ENCODE data around the gene HS3ST6. TPM values are rescaled to one million over a fixed set of nuclear protein-coding genes. Genes with fewer than 3 reads are reported as not detected.

HS3ST6 gene
- total and polyA plus RNA-seq, 9 of the 15 experiments (the other 6 are each of a cell fraction or from before 2014, with no cell fraction given): not detected

DNA sequence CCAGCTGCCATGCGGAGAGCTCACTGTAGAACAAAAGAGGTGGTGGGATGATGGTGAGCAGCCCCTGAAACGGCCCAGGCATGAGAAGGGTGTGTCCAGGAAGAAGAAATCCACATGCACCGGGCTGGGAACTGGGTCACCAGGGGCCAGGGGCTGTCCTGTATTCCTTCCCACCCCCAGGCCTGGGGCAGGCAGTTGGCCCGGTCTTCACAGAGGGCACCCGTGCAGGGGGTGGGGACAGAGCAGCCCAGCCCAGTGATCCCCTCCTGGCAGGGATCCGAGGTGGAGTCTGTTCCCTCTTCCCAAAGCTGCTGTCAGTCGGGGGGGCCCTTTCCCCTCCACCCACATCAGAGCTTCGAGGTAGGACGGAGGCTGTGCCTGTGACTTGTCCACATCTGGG lies 9.2 kb downstream of the HS3ST6 start:
- H3K9me1 ChIP-seq (ENCODE audit: control insufficient read depth, insufficient read depth, low read length): no peaks in the 10 kb centered on the region
- H3K36me3 ChIP-seq (ENCODE audit: control insufficient read depth, insufficient read depth, low read length): no peaks in the 10 kb centered on the region
- FAIRE-seq: no peak
- H3K79me2 ChIP-seq (ENCODE audit: control insufficient read depth, insufficient read depth, low read length): no peaks in the 10 kb centered on the region
- H4K20me1 ChIP-seq (replicated peaks; ENCODE audit: control insufficient read depth, insufficient read depth, low read length): 0 out of 2 replicates have a peak, but pooled peaks cover 8% of the 10 kb centered on the region
- no peak overlapping the region for H3K4me3 ChIP-seq
- no peak for DNase-seq (ENCODE audit: extremely low read depth in 1 of 4, low spot score in 3 of 4)
- peaks cover 0 to 64% of the 10 kb centered on the region in 2 experiments; a peak in 2 of 5 replicates for H3K4me1 ChIP-seq (replicated peaks in 1 of 2; ENCODE audit: control insufficient read depth in 2 of 2, insufficient read depth in 2 of 2, low read length in 2 of 2)
- peaks cover 26 to 67% of the 10 kb centered on the region in 2 experiments for H3K27me3 ChIP-seq (ENCODE audit: control insufficient read depth in 2 of 2, insufficient read depth in 2 of 2, low read length in 2 of 2)
- H3K27ac ChIP-seq (ENCODE audit: extremely low read depth, low read depth, low read length): no peak overlapping the region
- intact Hi-C loops (cut with micrococcal nuclease): no loop called here
- BruUV-seq (replicated peaks): no TSS peak
- TF ChIP-seq, protein P1, sequence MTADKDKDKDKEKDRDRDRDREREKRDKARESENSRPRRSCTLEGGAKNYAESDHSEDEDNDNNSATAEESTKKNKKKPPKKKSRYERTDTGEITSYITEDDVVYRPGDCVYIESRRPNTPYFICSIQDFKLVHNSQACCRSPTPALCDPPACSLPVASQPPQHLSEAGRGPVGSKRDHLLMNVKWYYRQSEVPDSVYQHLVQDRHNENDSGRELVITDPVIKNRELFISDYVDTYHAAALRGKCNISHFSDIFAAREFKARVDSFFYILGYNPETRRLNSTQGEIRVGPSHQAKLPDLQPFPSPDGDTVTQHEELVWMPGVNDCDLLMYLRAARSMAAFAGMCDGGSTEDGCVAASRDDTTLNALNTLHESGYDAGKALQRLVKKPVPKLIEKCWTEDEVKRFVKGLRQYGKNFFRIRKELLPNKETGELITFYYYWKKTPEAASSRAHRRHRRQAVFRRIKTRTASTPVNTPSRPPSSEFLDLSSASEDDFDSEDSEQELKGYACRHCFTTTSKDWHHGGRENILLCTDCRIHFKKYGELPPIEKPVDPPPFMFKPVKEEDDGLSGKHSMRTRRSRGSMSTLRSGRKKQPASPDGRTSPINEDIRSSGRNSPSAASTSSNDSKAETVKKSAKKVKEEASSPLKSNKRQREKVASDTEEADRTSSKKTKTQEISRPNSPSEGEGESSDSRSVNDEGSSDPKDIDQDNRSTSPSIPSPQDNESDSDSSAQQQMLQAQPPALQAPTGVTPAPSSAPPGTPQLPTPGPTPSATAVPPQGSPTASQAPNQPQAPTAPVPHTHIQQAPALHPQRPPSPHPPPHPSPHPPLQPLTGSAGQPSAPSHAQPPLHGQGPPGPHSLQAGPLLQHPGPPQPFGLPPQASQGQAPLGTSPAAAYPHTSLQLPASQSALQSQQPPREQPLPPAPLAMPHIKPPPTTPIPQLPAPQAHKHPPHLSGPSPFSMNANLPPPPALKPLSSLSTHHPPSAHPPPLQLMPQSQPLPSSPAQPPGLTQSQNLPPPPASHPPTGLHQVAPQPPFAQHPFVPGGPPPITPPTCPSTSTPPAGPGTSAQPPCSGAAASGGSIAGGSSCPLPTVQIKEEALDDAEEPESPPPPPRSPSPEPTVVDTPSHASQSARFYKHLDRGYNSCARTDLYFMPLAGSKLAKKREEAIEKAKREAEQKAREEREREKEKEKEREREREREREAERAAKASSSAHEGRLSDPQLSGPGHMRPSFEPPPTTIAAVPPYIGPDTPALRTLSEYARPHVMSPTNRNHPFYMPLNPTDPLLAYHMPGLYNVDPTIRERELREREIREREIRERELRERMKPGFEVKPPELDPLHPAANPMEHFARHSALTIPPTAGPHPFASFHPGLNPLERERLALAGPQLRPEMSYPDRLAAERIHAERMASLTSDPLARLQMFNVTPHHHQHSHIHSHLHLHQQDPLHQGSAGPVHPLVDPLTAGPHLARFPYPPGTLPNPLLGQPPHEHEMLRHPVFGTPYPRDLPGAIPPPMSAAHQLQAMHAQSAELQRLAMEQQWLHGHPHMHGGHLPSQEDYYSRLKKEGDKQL (CRISPR knock-in tag; IDR thresholded peaks at IDR 0.05; ENCODE audit: borderline replicate concordance): no peak
- TF ChIP-seq NFIC (IDR thresholded peaks at IDR 0.05) (no peak), POLR2B (IDR thresholded peaks at IDR 0.05; ENCODE audit: low read depth, partially characterized antibody) (no peak), TEAD4 (IDR thresholded peaks at IDR 0.05; ENCODE audit: low read length) (no peak), TEAD4 (CRISPR knock-in tag; IDR thresholded peaks at IDR 0.05; ENCODE audit: borderline replicate concordance) (no peak), LEF1 (IDR thresholded peaks at IDR 0.05) (no peak), ZSCAN32 (CRISPR knock-in tag; IDR thresholded peaks at IDR 0.05) (no peak), ZNF77 (CRISPR knock-in tag; IDR thresholded peaks at IDR 0.05) (no peak), MEF2D (tag; conservative IDR thresholded peaks at IDR 0.05; ENCODE audit: low read depth) (no peak), SREBF1 (IDR thresholded peaks at IDR 0.05; ENCODE audit: borderline replicate concordance, low read depth, low read length) (no peak), RFX7 (CRISPR knock-in tag; IDR thresholded peaks at IDR 0.05) (no peak), ETV1 (tag; conservative IDR thresholded peaks at IDR 0.05; ENCODE audit: low read depth) (no peak), PTTG1 (tag; IDR thresholded peaks at IDR 0.05; ENCODE audit: low read depth) (no peak)
- TF ChIP-seq, protein P2, sequence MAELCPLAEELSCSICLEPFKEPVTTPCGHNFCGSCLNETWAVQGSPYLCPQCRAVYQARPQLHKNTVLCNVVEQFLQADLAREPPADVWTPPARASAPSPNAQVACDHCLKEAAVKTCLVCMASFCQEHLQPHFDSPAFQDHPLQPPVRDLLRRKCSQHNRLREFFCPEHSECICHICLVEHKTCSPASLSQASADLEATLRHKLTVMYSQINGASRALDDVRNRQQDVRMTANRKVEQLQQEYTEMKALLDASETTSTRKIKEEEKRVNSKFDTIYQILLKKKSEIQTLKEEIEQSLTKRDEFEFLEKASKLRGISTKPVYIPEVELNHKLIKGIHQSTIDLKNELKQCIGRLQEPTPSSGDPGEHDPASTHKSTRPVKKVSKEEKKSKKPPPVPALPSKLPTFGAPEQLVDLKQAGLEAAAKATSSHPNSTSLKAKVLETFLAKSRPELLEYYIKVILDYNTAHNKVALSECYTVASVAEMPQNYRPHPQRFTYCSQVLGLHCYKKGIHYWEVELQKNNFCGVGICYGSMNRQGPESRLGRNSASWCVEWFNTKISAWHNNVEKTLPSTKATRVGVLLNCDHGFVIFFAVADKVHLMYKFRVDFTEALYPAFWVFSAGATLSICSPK (IDR thresholded peaks at IDR 0.05; ENCODE audit: borderline replicate concordance): no peak
- ATAC-seq: no peak
- peak overlapping the region in 1 of 2 experiments; percentile 52; a peak in 1 of 4 replicates for H3K9ac ChIP-seq (ENCODE audit: insufficient read depth in 1 of 2, low read depth in 2 of 2, low read length in 2 of 2)
- CTCF ChIA-PET (ENCODE audit: low intra/inter-chr PET ratio): no interaction called here
- in situ Hi-C loops (cut with MboI): no loop called here
- POLR2A ChIA-PET: no interaction called here
- no peaks in the 10 kb centered on the region for H3K9me3 ChIP-seq (replicated peaks; ENCODE audit: control insufficient read depth, insufficient read depth, low read depth, low read length)
- H3K4me2 ChIP-seq (ENCODE audit: insufficient read depth, low read length): no peak overlapping the region
- no peak overlapping the region for H2AFZ ChIP-seq (ENCODE audit: low read depth, low read length)
- 6% methylated on average over 8 of the region's 9 CpGs for WGBS (ENCODE audit: insufficient coverage, low coverage, missing lambda C conversion rate)
